K562 (cell line): Measurements from ENCODE around the gene NFKBIA. TPM values are rescaled to one million over a fixed set of nuclear protein-coding genes. Genes with fewer than 3 reads are reported as not detected.
A peak's percentile ranks its signal among the peaks of the same experiment; 100 is the strongest.

Experiments
- CCAR2 ChIP-seq: fragments of 200-400 bp; formaldehyde crosslinking; IDR thresholded peaks from 2 replicates; pipeline ENCODE4 v1.6.1; 2017; ENCODE audit warnings: mild to moderate bottlenecking, low read depth, low read length
- E2F3 ChIP-seq: fragments of 250-450 bp; sonication (Bioruptor Pico); IDR thresholded peaks from 2 replicates; pipeline ENCODE4 v1.4.0; 2020; ENCODE audit warnings: mild to moderate bottlenecking
- GABPA ChIP-seq: fragments of 200-800 bp; sonication (Bioruptor generic); conservative IDR thresholded peaks from 2 replicates; pipeline ENCODE4 v1.6.1; 2016; ENCODE audit warnings: low read depth, missing genetic modification characterization, missing compliant biosample characterization
- HCFC1 ChIP-seq: IDR thresholded peaks from 2 replicates; pipeline ENCODE4 v1.6.1; 2012; ENCODE audit warnings: low read depth, low read length, improper control_type of control experiment
- POLR3A ChIP-seq: IDR thresholded peaks from 2 replicates; pipeline ENCODE4 v1.6.1; 2011; ENCODE audit warnings: borderline replicate concordance, mild to moderate bottlenecking, moderate library complexity; ENCODE audit not compliant: insufficient read length, insufficient read depth; ENCODE audit errors: extremely low read depth
- RBM25 ChIP-seq: fragments of 200-400 bp; formaldehyde crosslinking; IDR thresholded peaks from 2 replicates; pipeline ENCODE4 v1.6.1; 2018; ENCODE audit warnings: low read length, low read depth, moderate library complexity; ENCODE audit not compliant: severe bottlenecking
- SMARCB1 ChIP-seq: IDR thresholded peaks from 2 replicates; pipeline ENCODE4 v1.6.1; 2011; ENCODE audit warnings: improper control_type of control experiment, low read depth; ENCODE audit not compliant: insufficient read length
- TARDBP ChIP-seq: fragments of 450-650 bp; IDR thresholded peaks from 2 replicates; pipeline ENCODE4 v1.6.1; 2016
- ZBTB17 ChIP-seq: fragments of 450-650 bp; formaldehyde crosslinking; IDR thresholded peaks from 2 replicates; pipeline ENCODE4 v1.4.0; 2020; ENCODE audit warnings: mild to moderate bottlenecking
- ZKSCAN3 ChIP-seq: fragments of 250-450 bp; sonication (Bioruptor Pico); IDR thresholded peaks from 2 replicates; pipeline ENCODE4 v1.4.0; 2020
- ZNF217 ChIP-seq: sonication (generic); formaldehyde crosslinking; IDR thresholded peaks from 2 replicates; pipeline ENCODE4 v1.8.0; 2022; ENCODE audit warnings: mild to moderate bottlenecking, missing genetic modification reagents
- ZNF23 ChIP-seq: fragments of 250-450 bp; sonication (Bioruptor Pico); IDR thresholded peaks from 2 replicates; pipeline ENCODE4 v1.4.0; 2020; ENCODE audit warnings: mild to moderate bottlenecking
- ZNF311 ChIP-seq: fragments of 250-450 bp; sonication (Bioruptor Pico); IDR thresholded peaks from 2 replicates; pipeline ENCODE4 v1.4.0; 2020; ENCODE audit warnings: mild to moderate bottlenecking, moderate library complexity
- ZNF347 ChIP-seq: fragments of 450-650 bp; formaldehyde crosslinking; IDR thresholded peaks from 2 replicates; pipeline ENCODE4 v1.4.0; 2020; ENCODE audit warnings: low read depth, mild to moderate bottlenecking, moderate library complexity
- ZNF354B ChIP-seq: fragments of 250-450 bp; sonication (Bioruptor Pico); IDR thresholded peaks from 2 replicates; pipeline ENCODE4 v1.4.0; 2020
- ZNF589 ChIP-seq: fragments of 200-800 bp; sonication (Bioruptor generic); IDR thresholded peaks from 2 replicates; pipeline ENCODE4 v1.6.1; 2016; ENCODE audit warnings: low read depth, missing genetic modification characterization, missing compliant biosample characterization
- ZNF76 ChIP-seq: fragments of 250-450 bp; sonication (Bioruptor Pico); IDR thresholded peaks from 2 replicates; pipeline ENCODE4 v1.4.0; 2020; ENCODE audit warnings: mild to moderate bottlenecking, moderate library complexity, borderline replicate concordance
- polyA plus RNA-seq, 8 experiments: library from polyadenylated mRNA; depleted of rRNA in 4 of 8; stranded (reverse) in 5 of 8; unstranded in 3 of 8; fragments of >200 nt; fragmentation: Nextera tagmentation in 2 of 8; fragmentation: Illumina TruSeq in 1 of 8; extraction: Ambion mirVana in 2 of 8; extraction: Trizol in 1 of 8; gene quantifications; 2 replicates each; pipeline versions ENCODE4 v1.2.1 to v1.2.3, GENCODE V29; 2011 to 2014; ENCODE audit warnings: inconsistent platforms in 1 of 8, missing spikeins in 1 of 8
- total RNA-seq, 7 experiments: library from RNA; depleted of rRNA in 6 of 7; stranded (reverse); fragments of >200 nt in 6 of 7; fragmentation: Illumina TruSeq in 2 of 7; extraction: Trizol in 2 of 7; gene quantifications; 2 replicates each; pipeline versions ENCODE4 v1.2.1 to v1.2.3, GENCODE V29; 2011 to 2021; ENCODE audit warnings: low replicate concordance in 1 of 7
- TF ChIP-seq, protein P1 (sequence below): fragments of 250-450 bp; sonication (Bioruptor Pico); IDR thresholded peaks from 2 replicates; pipeline ENCODE4 v1.9.0; 2021; ENCODE audit warnings: mild to moderate bottlenecking
- TF ChIP-seq, protein P2 (sequence below): fragments of 250-450 bp; sonication (Bioruptor Pico); IDR thresholded peaks from 2 replicates; pipeline ENCODE4 v1.4.0; 2020; ENCODE audit warnings: borderline replicate concordance
- TF ChIP-seq, protein P3 (sequence below): fragments of 450-650 bp; IDR thresholded peaks from 2 replicates; pipeline ENCODE4 v1.6.1; 2018; ENCODE audit warnings: mild to moderate bottlenecking, low read depth; ENCODE audit not compliant: partially characterized antibody
- TF ChIP-seq, protein P4 (sequence below): fragments of 450-650 bp; IDR thresholded peaks from 2 replicates; pipeline ENCODE4 v1.6.1; 2014; ENCODE audit warnings: low read depth, mild to moderate bottlenecking, moderate library complexity, borderline replicate concordance
- TF ChIP-seq, protein P5 (sequence below): fragments of 450-650 bp; IDR thresholded peaks from 2 replicates; pipeline ENCODE4 v1.6.1; 2016; ENCODE audit warnings: borderline replicate concordance

Gene NFKBIA
- total and polyA plus RNA-seq, 9 of the 15 experiments (the other 6 are each of a cell fraction or from before 2014, with no cell fraction given), result 6.9 to 31.8 (median 18.2) TPM

GRCh38 chr14:35368139-35368460 is 36.4 kb downstream of the NFKBIA start (continued):
- TF ChIP-seq HCFC1 (no peak), ZKSCAN3 (CRISPR knock-in tag) (no peak), ZNF217 (CRISPR knock-in tag) (no peak), ZNF354B (CRISPR knock-in tag) (no peak), POLR3A (no peak), ZNF76 (CRISPR knock-in tag) (0 out of 2 replicates have a peak, but pooled peaks have one; percentile 16), ZNF589 (CRISPR knock-in tag) (no peak; the same call in 1 of the 2 replicates), ZNF347 (CRISPR knock-in tag) (no peak), TARDBP (no peak), ZNF311 (CRISPR knock-in tag) (peak; percentile 78; the same call in 1 of the 2 replicates), ZNF23 (no peak), CCAR2 (no peak), E2F3 (0 out of 2 replicates have a peak, but pooled peaks have one; percentile 17), RBM25 (no peak), SMARCB1 (no peak), ZBTB17 (peak; percentile 33; the same call in 1 of the 2 replicates), GABPA (tag) (no peak; the same call in 1 of the 2 replicates)
- TF ChIP-seq, protein P1, sequence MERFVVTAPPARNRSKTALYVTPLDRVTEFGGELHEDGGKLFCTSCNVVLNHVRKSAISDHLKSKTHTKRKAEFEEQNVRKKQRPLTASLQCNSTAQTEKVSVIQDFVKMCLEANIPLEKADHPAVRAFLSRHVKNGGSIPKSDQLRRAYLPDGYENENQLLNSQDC (CRISPR knock-in tag), result no peak
- TF ChIP-seq, protein P2, sequence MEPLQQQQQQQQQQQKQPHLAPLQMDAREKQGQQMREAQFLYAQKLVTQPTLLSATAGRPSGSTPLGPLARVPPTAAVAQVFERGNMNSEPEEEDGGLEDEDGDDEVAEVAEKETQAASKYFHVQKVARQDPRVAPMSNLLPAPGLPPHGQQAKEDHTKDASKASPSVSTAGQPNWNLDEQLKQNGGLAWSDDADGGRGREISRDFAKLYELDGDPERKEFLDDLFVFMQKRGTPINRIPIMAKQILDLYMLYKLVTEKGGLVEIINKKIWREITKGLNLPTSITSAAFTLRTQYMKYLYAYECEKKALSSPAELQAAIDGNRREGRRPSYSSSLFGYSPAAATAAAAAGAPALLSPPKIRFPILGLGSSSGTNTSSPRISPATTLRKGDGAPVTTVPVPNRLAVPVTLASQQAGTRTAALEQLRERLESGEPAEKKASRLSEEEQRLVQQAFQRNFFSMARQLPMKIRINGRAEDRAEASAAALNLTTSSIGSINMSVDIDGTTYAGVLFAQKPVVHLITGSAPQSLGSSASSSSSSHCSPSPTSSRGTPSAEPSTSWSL (CRISPR knock-in tag), result no peak
- TF ChIP-seq, protein P3, sequence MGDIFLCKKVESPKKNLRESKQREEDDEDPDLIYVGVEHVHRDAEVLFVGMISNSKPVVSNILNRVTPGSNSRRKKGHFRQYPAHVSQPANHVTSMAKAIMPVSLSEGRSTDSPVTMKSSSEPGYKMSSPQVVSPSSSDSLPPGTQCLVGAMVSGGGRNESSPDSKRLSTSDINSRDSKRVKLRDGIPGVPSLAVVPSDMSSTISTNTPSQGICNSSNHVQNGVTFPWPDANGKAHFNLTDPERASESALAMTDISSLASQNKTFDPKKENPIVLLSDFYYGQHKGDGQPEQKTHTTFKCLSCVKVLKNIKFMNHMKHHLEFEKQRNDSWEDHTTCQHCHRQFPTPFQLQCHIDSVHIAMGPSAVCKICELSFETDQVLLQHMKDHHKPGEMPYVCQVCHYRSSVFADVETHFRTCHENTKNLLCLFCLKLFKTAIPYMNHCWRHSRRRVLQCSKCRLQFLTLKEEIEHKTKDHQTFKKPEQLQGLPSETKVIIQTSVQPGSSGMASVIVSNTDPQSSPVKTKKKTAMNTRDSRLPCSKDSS, result no peak
- TF ChIP-seq, protein P4, sequence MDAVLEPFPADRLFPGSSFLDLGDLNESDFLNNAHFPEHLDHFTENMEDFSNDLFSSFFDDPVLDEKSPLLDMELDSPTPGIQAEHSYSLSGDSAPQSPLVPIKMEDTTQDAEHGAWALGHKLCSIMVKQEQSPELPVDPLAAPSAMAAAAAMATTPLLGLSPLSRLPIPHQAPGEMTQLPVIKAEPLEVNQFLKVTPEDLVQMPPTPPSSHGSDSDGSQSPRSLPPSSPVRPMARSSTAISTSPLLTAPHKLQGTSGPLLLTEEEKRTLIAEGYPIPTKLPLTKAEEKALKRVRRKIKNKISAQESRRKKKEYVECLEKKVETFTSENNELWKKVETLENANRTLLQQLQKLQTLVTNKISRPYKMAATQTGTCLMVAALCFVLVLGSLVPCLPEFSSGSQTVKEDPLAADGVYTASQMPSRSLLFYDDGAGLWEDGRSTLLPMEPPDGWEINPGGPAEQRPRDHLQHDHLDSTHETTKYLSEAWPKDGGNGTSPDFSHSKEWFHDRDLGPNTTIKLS, result no peak
- TF ChIP-seq, protein P5, sequence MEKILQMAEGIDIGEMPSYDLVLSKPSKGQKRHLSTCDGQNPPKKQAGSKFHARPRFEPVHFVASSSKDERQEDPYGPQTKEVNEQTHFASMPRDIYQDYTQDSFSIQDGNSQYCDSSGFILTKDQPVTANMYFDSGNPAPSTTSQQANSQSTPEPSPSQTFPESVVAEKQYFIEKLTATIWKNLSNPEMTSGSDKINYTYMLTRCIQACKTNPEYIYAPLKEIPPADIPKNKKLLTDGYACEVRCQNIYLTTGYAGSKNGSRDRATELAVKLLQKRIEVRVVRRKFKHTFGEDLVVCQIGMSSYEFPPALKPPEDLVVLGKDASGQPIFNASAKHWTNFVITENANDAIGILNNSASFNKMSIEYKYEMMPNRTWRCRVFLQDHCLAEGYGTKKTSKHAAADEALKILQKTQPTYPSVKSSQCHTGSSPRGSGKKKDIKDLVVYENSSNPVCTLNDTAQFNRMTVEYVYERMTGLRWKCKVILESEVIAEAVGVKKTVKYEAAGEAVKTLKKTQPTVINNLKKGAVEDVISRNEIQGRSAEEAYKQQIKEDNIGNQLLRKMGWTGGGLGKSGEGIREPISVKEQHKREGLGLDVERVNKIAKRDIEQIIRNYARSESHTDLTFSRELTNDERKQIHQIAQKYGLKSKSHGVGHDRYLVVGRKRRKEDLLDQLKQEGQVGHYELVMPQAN, result no peak
